Rectal smooth muscle tissue (tissue), 1 donor: ENCODE measurements around the gene FSIP1.

Experiments used
- H3K27ac ChIP-seq: one replicate; pipeline ENCODE4 v1.7.0; 2013; ENCODE audit warnings: low read depth, low read length, inconsistent platforms
- H3K27me3 ChIP-seq: one replicate; pipeline ENCODE4 v1.7.0; 2013; ENCODE audit warnings: low read length; ENCODE audit not compliant: control insufficient read depth, insufficient read depth
- H3K36me3 ChIP-seq: one replicate; pipeline ENCODE4 v1.7.0; 2013; ENCODE audit warnings: low read length; ENCODE audit not compliant: control insufficient read depth, insufficient read depth
- H3K4me1 ChIP-seq: one replicate; pipeline ENCODE4 v1.7.0; 2013; ENCODE audit warnings: low read length; ENCODE audit not compliant: control insufficient read depth, insufficient read depth
- H3K4me3 ChIP-seq: one replicate; pipeline ENCODE4 v1.7.0; 2013; ENCODE audit warnings: low read length
- H3K9ac ChIP-seq: one replicate; pipeline ENCODE4 v1.7.0; 2013; ENCODE audit warnings: low read length

Gene FSIP1

GRCh38 chr15:39701988-39702387 is 80.7 kb downstream of the FSIP1 start:
- Histone ChIP-seq H3K9ac (no peak overlapping the region), H3K27me3 (no peaks in the 10 kb centered on the region), H3K4me3 (no peak overlapping the region), H3K4me1 (no peaks in the 10 kb centered on the region), H3K36me3 (no peaks in the 10 kb centered on the region), H3K27ac (no peak overlapping the region)

DNA sequence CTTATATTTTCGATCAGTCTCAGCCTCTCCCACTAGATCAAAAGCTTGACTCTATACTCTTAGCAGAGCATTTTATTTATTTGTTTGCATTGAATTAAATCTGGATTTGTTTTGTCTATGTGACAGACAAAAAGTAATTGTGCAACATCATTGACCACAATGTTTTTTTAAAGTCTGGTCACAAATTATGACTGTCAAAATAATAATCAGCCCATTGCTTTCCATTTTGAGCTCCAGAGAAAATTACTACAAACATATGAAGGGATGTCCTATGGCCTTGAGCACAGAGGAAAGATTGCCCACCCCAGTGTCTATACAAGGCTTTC is 82.3 kb downstream of the FSIP1 start:
- Histone ChIP-seq H3K4me3 (no peak overlapping the region), H3K27ac (no peak overlapping the region), H3K27me3 (no peaks in the 10 kb centered on the region), H3K4me1 (no peaks in the 10 kb centered on the region), H3K9ac (no peak overlapping the region), H3K36me3 (no peaks in the 10 kb centered on the region)

DNA sequence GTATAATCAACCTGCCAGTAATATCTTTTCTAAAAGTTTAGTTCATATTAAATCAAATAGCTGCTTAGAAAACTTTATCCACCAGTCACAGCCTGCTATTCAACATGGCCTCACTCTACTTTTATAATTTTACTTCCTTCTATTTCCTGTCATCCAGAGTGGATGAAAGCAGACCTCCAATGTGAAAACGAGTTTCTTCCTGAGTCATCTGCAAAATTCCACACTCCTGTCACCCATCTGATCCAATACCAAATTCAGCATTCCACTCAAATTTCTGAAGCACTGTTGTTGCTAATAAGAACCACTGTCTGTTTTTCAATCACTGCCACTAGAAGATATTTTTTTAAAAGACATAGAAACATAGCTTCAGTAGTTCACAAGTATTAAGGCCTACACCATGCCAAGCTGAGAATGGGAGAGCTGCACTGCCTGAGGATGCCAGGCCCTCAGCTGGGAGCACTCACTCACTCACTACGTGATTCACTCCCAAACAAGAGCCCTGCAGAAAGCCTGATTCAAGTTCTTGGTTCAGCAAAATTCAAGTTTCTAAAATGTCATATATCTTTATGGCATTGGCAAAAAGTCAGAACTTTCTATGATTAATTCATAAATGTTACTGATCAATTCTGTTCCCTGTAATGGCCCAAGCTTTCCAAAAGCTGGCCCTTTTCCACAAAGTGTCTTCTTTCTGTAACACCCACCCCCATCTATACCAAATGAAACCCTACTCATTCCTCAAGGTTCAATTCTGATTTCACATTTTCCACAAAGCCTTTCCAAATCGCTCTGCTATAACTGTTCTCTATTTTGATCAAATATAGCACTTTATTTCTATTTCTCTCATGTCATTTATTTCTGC is 82.9 kb downstream of the FSIP1 start:
- H3K4me1 ChIP-seq, result no peaks in the 10 kb centered on the region
- H3K9ac ChIP-seq, result no peak overlapping the region
- H3K36me3 ChIP-seq, result no peaks in the 10 kb centered on the region
- H3K4me3 ChIP-seq, result no peak overlapping the region
- no peak overlapping the region for H3K27ac ChIP-seq
- H3K27me3 ChIP-seq, result no peaks in the 10 kb centered on the region

GRCh38 chr15:39698444-39699390 is 83.9 kb downstream of the FSIP1 start:
- Histone ChIP-seq H3K36me3 (no peaks in the 10 kb centered on the region), H3K4me3 (no peak overlapping the region), H3K27me3 (no peaks in the 10 kb centered on the region), H3K27ac (no peak overlapping the region), H3K9ac (no peak overlapping the region), H3K4me1 (no peaks in the 10 kb centered on the region)

GRCh38 chr15:39697509-39697908 is 85.1 kb downstream of the FSIP1 start:
- no peak overlapping the region for H3K27ac ChIP-seq
- no peaks in the 10 kb centered on the region for H3K4me1 ChIP-seq
- H3K4me3 ChIP-seq, result no peak overlapping the region
- no peak overlapping the region for H3K9ac ChIP-seq
- no peaks in the 10 kb centered on the region for H3K36me3 ChIP-seq
- H3K27me3 ChIP-seq, result no peaks in the 10 kb centered on the region

- Histone ChIP-seq H3K9ac (no peak overlapping the region), H3K27me3 (no peaks in the 10 kb centered on the region), H3K4me3 (no peak overlapping the region), H3K36me3 (no peaks in the 10 kb centered on the region), H3K4me1 (no peaks in the 10 kb centered on the region), H3K27ac (no peak overlapping the region)
These were observed 86.8 kb downstream of the FSIP1 start for GRCh38 chr15:39695793-39696192.

- Histone ChIP-seq H3K27me3 (no peaks in the 10 kb centered on the region), H3K27ac (no peak overlapping the region), H3K9ac (no peak overlapping the region), H3K4me1 (no peaks in the 10 kb centered on the region), H3K36me3 (no peaks in the 10 kb centered on the region), H3K4me3 (peak overlapping the region; percentile 29)
These were observed 90.0 kb downstream of the FSIP1 start for GRCh38 chr15:39692356-39693327.

DNA sequence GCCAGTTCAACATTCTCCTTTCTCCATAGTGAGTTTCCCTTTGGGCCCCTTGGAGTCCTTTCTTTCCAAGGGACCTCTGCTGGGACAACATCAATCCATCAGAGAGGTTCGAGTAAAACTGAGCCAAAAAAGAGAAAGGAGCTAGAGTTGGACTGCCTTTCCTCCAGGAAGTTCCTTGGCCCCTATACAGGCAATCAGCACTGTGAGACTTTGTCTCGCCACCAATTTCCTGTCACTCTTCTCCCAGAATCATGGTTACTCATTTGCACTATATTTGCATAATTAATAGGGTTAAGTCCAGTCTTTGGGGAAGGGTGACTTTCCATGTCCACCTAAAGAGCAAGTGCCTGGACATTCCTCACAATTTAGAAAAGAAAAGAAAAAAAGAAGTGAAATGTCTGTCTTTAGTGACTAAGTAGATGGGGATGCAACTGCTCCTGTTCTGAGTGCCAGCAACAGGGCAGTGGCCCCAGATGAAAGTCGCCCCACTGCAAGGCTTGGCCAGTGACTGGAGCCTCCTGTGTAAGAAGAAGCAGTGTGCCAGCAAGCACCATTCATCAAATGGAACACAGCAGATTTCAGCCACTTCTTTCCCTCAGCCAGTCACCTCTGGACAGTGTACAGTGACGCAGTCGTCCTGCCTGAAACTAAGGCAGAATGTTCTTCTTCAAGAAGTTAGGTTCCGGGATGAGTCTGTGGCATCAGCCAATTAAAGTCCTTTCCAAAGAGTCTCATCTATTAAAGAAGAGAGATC is 91.6 kb downstream of the FSIP1 start:
- Histone ChIP-seq H3K27me3 (no peaks in the 10 kb centered on the region), H3K4me1 (no peaks in the 10 kb centered on the region), H3K4me3 (no peak overlapping the region), H3K9ac (no peak overlapping the region), H3K27ac (no peak overlapping the region), H3K36me3 (no peaks in the 10 kb centered on the region)

GRCh38 chr15:39687965-39688364 is 94.7 kb downstream of the FSIP1 start:
- no peak overlapping the region for H3K9ac ChIP-seq
- H3K36me3 ChIP-seq, result no peaks in the 10 kb centered on the region
- no peak overlapping the region for H3K4me3 ChIP-seq
- no peaks in the 10 kb centered on the region for H3K4me1 ChIP-seq
- no peaks in the 10 kb centered on the region for H3K27me3 ChIP-seq
- no peak overlapping the region for H3K27ac ChIP-seq

DNA sequence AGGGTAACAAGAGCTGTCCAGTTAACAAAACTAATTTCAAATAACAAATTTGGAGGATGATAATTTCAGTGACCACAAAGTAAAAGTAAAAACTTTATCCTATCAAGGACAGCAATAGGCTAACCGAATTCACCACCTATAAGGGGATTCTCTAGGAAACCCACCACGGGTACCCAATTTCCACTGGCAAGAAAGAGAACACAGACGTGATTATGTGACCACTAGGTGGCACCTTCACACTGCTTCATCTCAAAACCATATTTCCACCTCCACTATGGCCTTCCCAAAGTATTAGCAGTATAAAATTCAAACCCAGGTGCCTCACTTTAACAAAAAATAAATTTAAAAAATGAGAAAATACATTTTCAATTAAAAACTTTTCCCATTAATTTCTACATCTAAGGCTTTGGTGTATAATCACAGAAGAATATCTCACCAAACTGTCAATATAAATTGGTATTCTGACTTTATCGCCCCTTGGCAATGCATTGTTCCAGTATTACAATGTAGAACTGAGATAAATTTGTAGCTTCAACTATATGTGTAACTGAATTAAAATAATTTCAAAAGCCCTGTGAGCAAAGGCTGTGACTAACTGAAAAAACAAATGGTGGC is 96.5 kb downstream of the FSIP1 start:
- Histone ChIP-seq H3K4me1 (peaks cover 8% of the 10 kb centered on the region), H3K36me3 (no peaks in the 10 kb centered on the region), H3K27ac (no peak overlapping the region), H3K4me3 (no peak overlapping the region), H3K9ac (no peak overlapping the region), H3K27me3 (no peaks in the 10 kb centered on the region)

DNA sequence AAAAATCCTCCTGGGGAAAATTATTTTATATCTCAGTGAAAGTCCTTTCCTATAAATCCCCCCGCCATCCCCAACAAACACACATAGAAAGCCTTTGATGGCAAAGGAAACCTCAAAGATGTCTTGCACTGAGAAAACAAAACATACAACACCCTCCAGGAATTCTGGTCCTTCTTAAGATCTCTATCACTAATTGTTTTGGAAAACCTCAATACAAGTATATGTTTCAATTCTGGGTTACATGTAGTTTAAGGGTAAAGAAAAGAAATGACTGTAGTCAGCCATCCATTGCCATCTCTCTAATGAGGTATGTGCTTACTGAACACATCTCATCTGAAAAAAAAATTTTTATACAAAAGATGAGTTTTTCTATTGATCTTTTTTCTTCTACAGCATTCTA is 97.3 kb downstream of the FSIP1 start:
- peaks cover 11% of the 10 kb centered on the region for H3K4me1 ChIP-seq
- no peak overlapping the region for H3K27ac ChIP-seq
- no peaks in the 10 kb centered on the region for H3K27me3 ChIP-seq
- H3K9ac ChIP-seq, result no peak overlapping the region
- H3K36me3 ChIP-seq, result no peaks in the 10 kb centered on the region
- H3K4me3 ChIP-seq, result no peak overlapping the region
